ENCODE measurements around the gene PEX5L.
"Not testable (repeated sequence)": the region's sequence is repeated elsewhere in the genome, so short reads cannot be mapped to it uniquely, and the experiment has no call there.

The PEX5L gene

DNA sequence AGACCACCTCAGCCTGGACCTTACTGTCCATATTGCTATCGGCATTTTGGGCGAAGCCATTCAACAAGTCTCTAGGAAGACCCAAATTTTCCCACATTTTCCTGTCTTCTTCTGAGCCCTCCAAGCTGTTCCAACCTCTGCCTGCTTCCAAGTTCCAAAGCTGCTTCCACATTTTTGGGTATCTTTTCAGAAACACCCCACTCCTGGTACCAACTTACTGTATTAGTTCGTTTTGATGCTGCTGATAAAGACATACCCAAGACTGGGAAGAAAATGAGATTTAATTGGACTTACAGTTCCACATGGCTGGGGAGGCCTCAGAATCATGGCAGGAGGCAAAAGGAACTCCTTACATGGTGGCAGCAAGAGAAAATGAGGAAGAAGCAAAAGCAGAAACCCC, 28.4 kb downstream of the PEX5L start:
- DNase-seq (ENCODE audit: low spot score) = not testable (repeated sequence)

GRCh38 chr3:180004542-180004941, 32.2 kb downstream of the PEX5L start:
- no peak for DNase-seq (ENCODE audit: low spot score)

DNA sequence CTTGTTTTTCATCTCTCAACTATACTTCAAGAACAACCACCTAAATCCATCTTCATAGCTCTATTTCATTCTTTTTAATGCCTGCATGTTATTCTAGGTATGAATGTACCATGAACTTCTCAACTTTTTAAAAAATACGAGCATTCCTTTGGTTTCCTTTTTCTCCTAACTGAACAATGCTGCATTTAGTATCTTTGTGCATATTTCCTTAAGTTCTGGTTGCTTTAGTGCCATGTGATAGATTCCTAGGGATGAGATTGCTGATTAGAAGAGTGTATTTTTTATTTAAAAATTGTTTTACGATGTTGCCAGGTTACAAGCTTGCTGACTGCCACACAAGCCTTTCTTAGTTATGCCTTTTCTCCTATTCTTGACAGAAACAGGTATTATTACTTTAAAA, 34.7 kb downstream of the PEX5L start:
- no peak for DNase-seq (ENCODE audit: low spot score)

DNA sequence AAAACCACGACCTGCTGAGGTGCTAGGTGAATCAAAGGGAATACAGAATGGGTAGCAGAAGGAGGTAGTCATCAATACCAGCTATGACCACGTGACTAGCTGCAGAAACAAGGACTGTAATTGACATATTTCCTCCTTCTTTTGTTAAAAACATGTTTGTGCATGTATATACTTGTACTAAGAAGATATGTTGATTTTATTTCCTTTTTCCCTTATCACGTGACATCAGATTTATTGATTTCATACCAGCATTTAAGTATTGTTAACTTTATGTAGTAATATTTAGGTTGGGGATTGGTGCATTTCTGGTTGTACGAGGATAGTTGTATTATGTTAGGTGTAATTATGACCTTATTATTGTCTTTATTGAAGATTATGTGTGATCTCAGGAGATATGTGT, 36.2 kb downstream of the PEX5L start:
- DNase-seq (ENCODE audit: low spot score) = no peak

DNA sequence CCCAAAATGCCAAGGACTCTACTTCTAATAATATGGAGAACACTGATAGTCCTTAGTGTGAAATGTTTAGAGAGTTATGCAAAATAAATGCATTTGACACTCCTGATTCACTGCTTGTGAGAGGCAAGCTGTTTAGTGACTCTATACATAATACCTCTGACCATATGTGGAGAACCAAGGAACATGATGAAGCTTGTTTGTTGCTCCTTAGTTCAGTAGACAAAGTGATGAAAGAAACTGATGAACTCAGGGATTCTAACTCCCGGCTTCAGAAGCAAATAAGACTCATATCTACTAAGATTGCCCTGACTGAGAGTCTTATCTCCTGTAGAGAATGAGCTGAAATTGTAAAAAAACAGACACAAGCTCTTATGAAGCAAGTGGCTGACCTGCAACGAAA, 41.3 kb downstream of the PEX5L start:
- no peak for DNase-seq (ENCODE audit: low spot score)

DNA sequence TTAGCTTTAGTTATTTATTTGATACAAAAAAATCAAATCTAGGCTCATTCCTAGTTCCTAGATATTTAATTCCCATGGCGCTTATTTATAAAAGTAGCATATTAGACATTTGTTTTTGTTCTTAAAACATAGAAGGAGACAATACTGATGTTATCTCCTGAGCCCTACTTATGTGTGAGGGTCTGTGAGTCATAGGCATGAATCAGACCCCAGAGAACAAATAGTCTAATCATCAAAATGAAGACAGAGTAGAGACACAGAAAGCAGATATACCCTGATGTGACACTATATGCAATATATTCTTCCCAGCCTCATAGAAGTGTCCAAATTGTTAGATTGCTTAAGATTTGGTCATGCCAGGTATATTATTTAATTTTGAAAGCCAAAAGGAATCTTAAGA, 44.9 kb downstream of the PEX5L start:
- no peak for DNase-seq (ENCODE audit: low spot score)

DNA sequence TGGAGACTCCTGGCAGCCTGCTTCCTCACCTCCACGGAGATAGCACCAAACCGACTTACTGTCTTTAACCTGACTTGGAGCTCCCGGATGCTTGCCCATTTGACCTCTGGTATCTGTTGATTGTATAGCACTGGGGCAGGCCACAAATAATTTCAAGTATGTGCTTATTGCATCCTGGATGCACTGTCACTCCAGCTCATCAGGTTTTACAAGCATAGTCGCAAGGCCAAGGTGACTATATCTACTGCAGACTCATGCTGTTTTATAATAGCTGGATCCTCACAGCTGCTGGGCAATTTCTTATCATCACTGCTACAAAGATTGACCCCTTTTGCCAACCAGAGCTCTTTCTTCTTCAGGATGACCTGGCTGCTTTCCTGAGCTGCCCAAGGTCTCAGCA, 45.6 kb downstream of the PEX5L start:
- no peak for DNase-seq (ENCODE audit: low spot score)

DNA sequence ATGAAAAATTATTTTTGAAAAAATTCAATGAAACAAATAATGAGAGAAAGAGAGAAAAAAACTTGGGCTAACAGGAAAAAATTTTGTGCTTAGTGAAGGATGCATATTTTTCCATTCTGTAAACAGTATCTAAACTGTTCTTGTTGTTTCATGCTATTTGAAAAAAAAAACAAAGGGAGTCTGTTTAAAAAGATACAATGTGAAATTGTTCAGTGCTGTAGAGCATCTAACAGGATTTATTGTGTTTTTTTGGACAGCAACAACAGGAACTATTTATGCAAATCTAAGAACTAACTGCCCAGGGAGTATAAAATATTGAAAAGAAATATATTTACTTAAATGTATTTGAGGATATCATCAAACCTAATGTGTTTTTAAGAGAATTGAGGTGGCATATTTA, 55.1 kb downstream of the PEX5L start:
- DNase-seq (ENCODE audit: low spot score) = no peak

- no peak for DNase-seq (ENCODE audit: low spot score)
These were observed 59.4 kb downstream of the PEX5L start for GRCh38 chr3:179977356-179977755.

GRCh38 chr3:179973931-179974361, 62.8 kb downstream of the PEX5L start:
- DNase-seq (ENCODE audit: low spot score) = no peak

GRCh38 chr3:179972881-179973423, 63.8 kb downstream of the PEX5L start:
- no peak for DNase-seq (ENCODE audit: low spot score)

DNA sequence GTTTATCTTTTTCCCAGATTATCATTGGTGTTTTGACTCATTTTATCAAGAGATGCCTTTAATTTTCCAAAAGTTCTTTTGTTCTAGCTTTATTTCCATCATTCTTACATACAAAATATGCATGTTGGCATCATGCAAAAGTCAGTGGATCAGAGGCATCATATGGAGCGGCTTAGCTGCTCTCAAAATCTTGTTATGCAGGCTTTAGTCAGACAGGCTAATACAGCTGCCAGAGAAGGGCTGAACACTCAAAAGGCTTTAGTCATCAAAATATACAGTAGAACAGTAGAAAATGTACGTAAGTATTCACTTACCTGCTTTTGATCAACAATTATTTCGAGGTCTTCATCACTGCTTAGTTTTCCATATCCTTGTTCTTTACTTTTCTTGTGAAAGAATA, 65.5 kb downstream of the PEX5L start:
- no peak for DNase-seq (ENCODE audit: low spot score)

DNA sequence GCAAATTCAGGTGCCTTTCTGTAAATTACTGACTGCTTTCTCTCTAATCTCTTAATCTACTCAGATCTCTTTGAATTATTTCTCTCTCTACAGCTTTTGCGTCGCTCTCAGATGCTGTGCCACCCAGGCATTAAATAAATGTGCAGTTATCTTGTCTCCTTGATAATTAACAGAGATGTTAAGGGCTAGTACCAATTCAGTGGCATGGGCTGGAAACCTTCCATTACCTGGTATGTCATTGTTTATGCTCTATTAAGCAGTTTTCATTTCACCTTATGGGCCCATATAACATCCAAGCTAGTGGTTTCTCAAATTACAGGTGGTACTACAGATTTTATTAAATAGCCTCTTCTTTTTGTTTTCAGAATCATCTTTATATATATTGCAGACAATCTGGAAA, 66.0 kb downstream of the PEX5L start:
- no peak for DNase-seq (ENCODE audit: low spot score)

GRCh38 chr3:179969525-179969924, 67.2 kb downstream of the PEX5L start:
- no peak for DNase-seq (ENCODE audit: low spot score)

GRCh38 chr3:179967622-179968021, 69.1 kb downstream of the PEX5L start:
- DNase-seq (ENCODE audit: low spot score) = no peak

- no peak for DNase-seq (ENCODE audit: low spot score)
These were observed 71.8 kb downstream of the PEX5L start for GRCh38 chr3:179964890-179965289.

- DNase-seq (ENCODE audit: low spot score) = no peak
These were observed 73.9 kb downstream of the PEX5L start for GRCh38 chr3:179962629-179963387.

GRCh38 chr3:179961703-179962078, 75.0 kb downstream of the PEX5L start:
- DNase-seq (ENCODE audit: low spot score) = no peak

- DNase-seq (ENCODE audit: low spot score) = no peak
These were observed 75.5 kb downstream of the PEX5L start for GRCh38 chr3:179961071-179961702.

DNA sequence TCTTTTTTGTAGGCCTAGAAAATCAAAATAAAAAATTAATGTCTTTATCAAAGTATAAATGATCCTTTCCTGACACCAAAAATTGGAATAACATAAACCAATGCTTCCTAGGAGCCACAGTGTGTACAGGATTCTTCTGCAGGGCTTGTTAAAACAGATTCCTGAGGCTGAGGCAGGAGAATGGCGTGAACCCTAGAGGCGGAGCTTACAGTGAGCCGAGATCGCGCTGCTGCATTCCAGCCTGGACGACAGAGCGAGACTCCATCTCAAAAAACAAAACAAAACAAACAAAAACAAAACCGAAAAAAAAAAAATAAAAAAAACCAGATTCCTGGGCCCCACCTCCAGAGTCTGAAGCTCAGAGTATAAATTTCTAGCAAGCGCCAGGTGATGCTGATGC, 78.0 kb downstream of the PEX5L start:
- DNase-seq (ENCODE audit: low spot score) = no peak

- no peak for DNase-seq (ENCODE audit: low spot score)
These were observed 78.6 kb downstream of the PEX5L start for GRCh38 chr3:179958143-179958542.

- DNase-seq (ENCODE audit: low spot score) = no peak
These were observed 79.4 kb downstream of the PEX5L start for GRCh38 chr3:179957264-179957845.

DNA sequence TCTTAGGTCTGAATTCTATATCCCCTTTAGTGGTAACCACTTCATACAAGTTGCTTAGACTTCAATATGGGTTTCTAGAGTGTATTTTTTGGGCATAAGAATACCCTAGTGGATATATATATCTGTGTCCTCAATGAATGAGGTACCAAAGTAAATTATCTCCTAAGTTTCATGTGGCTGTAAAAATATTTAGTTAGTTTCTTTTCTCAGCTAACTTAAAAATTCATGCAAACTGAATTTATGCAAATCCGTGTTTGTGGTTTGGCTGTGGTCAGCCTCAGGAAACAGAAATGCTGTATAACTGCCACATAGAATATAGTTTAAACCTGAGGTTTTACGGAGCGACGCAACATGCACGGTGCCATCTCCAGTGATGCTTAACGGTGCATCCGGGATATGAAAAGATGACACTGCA, 80.3 kb downstream of the PEX5L start:
- DNase-seq (ENCODE audit: low spot score) = no peak

Measured in hematopoietic multipotent progenitor cell treated with erythropoietin and hydrocortisone succinate and interleukin-3 and kit ligand, for 17 days (in vitro differentiated cells).